GDM1 (cell line): ENCODE measurements around the gene GALNT18.

ENCODE experiments used
- DNase-seq: peaks from one replicate; lab custom pipeline; 2025; lab: John Stamatoyannopoulos, UW

GALNT18 gene

GRCh38 chr11:11304550-11304949, 317.3 kb downstream of the GALNT18 start:
- no peak for DNase-seq

- no peak for DNase-seq
These were observed 319.2 kb downstream of the GALNT18 start for GRCh38 chr11:11302565-11302964.

- DNase-seq = no peak
These were observed 320.6 kb downstream of the GALNT18 start for GRCh38 chr11:11301212-11301611.

- no peak for DNase-seq
These were observed 324.2 kb downstream of the GALNT18 start for GRCh38 chr11:11297578-11297977.

GRCh38 chr11:11296434-11296833, 325.4 kb downstream of the GALNT18 start:
- DNase-seq = no peak

- no peak for DNase-seq
These were observed 327.3 kb downstream of the GALNT18 start for GRCh38 chr11:11294551-11294855.

GRCh38 chr11:11293798-11294550, 327.8 kb downstream of the GALNT18 start:
- no peak for DNase-seq

GRCh38 chr11:11292839-11293238, 329.0 kb downstream of the GALNT18 start:
- no peak for DNase-seq

GRCh38 chr11:11291041-11292015, 330.5 kb downstream of the GALNT18 start:
- DNase-seq = no peak

GRCh38 chr11:11290354-11290753, 331.5 kb downstream of the GALNT18 start:
- no peak for DNase-seq

- no peak for DNase-seq
These were observed 332.1 kb downstream of the GALNT18 start for GRCh38 chr11:11289669-11290068.

GRCh38 chr11:11288972-11289616, 332.7 kb downstream of the GALNT18 start:
- DNase-seq = no peak

GRCh38 chr11:11284481-11284880, 337.3 kb downstream of the GALNT18 start:
- DNase-seq = no peak

- DNase-seq = no peak
These were observed 340.2 kb downstream of the GALNT18 start for GRCh38 chr11:11281626-11282025.

GRCh38 chr11:11280826-11281225, 341.0 kb downstream of the GALNT18 start:
- DNase-seq = no peak

GRCh38 chr11:11279956-11280689, 341.7 kb downstream of the GALNT18 start:
- no peak for DNase-seq

GRCh38 chr11:11272254-11272653, 349.6 kb downstream of the GALNT18 start:
- DNase-seq = no peak

- no peak for DNase-seq
These were observed 351.5 kb downstream of the GALNT18 start for GRCh38 chr11:11270236-11270775.

- no peak for DNase-seq
These were observed 353.1 kb downstream of the GALNT18 start for GRCh38 chr11:11268706-11269105.

- DNase-seq = no peak
These were observed 353.7 kb downstream of the GALNT18 start for GRCh38 chr11:11268119-11268518.

- DNase-seq = no peak
These were observed 354.5 kb downstream of the GALNT18 start for GRCh38 chr11:11267312-11267711.
